ENCODE measurements around the gene SLCO3A1. TPM values are rescaled to one million over a fixed set of nuclear protein-coding genes. Genes with fewer than 3 reads are reported as not detected.

The SLCO3A1 gene
- total RNA-seq, 1 donor from 2014 or later = 6.3 TPM

DNA sequence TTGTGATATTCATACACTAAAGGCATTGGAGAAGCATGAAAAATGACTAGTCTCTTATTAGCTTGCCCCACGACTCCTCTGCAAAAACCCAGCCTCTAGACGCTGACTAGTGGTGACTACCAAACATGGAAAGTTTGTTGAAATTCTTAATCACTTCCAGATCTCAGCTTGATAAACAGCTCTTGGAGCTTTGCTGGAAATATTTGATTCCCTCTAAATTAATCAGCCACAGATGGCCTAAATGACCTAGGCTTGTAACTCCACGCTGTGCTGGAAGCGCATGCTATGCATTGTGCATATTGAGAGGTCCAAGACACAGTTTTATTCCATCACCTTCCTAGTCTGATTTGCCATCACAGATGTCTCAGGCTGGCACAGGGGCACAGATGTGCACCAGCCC, 295.5 kb downstream of the SLCO3A1 start:
- no peak overlapping the region for H3K4me3 Mint-ChIP-seq
- no peaks in the 10 kb centered on the region for H3K36me3 Mint-ChIP-seq (ENCODE audit: low read depth)
- no peak for TF ChIP-seq CTCF (conservative IDR thresholded peaks at IDR 0.05)
- no peak overlapping the region for H3K27ac Mint-ChIP-seq (ENCODE audit: unreplicated experiment)
- no peak for DNase-seq (ENCODE audit: low read depth, low spot score)
- H3K27me3 Mint-ChIP-seq (ENCODE audit: low read depth) = peaks cover 4% of the 10 kb centered on the region
- no peaks in the 10 kb centered on the region for H3K9me3 Mint-ChIP-seq
- H3K4me1 Mint-ChIP-seq = no peaks in the 10 kb centered on the region

DNA sequence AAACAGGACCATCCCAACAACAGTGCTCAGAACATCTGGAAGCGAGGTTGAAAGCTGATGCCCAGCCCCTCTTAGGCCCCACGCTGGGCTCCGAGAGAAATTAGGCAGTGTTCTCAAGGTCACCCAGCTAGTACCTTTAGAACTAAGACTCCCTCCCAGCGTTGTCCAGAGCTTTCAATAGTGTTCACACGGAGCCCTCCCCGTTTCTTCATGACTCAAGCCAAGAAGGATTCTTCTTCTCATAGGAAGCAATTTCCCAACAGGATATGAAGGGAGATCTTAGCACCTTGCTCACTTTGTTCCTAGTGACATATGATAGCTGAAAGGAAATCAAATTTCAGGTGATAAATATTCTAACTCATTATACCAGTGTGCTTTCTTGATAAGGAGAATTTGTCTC, 296.0 kb downstream of the SLCO3A1 start:
- Mint-ChIP-seq H3K27ac (ENCODE audit: unreplicated experiment) (no peak overlapping the region), H3K4me3 (no peak overlapping the region), H3K36me3 (ENCODE audit: low read depth) (no peaks in the 10 kb centered on the region), H3K9me3 (no peaks in the 10 kb centered on the region), H3K27me3 (ENCODE audit: low read depth) (peaks cover 5% of the 10 kb centered on the region), H3K4me1 (no peaks in the 10 kb centered on the region)
- no peak for TF ChIP-seq CTCF (conservative IDR thresholded peaks at IDR 0.05)
- DNase-seq (ENCODE audit: low read depth, low spot score) = no peak

DNA sequence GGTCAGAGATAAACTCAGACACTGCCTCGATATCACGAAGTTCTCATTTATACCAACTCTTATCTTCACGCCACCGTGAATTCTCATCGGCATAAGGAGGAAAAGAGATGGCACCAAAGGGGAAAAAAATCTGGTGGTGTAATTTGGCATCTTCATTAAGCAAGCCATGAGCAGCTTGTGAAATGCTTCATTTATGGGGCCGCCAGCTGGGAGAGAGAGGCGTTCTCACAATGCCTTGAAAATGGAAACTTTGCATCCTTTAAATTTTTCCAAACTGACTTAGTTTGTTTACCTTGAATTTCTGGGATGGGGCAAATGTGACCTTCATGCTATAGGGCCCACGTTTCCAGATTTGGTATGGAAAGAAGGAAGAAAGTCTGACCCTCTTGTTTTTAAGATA, 297.7 kb downstream of the SLCO3A1 start:
- Mint-ChIP-seq H3K27ac (ENCODE audit: unreplicated experiment) (no peak overlapping the region), H3K27me3 (ENCODE audit: low read depth) (peaks cover 5% of the 10 kb centered on the region), H3K36me3 (ENCODE audit: low read depth) (no peaks in the 10 kb centered on the region), H3K9me3 (no peaks in the 10 kb centered on the region), H3K4me1 (no peaks in the 10 kb centered on the region), H3K4me3 (no peak overlapping the region)
- no peak for TF ChIP-seq CTCF (conservative IDR thresholded peaks at IDR 0.05)
- no peak for DNase-seq (ENCODE audit: low read depth, low spot score)

DNA sequence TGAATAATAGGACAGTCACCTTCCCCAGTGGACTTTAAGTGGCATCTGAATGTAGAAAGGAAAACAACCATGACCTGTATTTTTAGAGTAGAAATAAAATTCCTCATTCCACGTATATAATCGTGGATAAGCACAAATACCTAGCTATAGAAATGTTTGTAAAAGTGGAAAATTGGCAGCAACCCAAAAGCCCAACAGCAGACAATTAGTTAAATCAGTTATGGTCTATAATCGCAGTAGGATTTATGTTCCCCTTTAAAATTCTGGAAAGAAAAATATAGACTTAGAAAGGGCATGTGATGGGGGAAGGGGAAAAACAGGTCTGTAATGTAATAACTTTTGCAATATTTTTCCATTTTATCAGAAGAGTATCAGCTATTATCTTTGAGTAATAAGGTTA, 298.2 kb downstream of the SLCO3A1 start:
- H3K9me3 Mint-ChIP-seq = no peaks in the 10 kb centered on the region
- no peak overlapping the region for H3K27ac Mint-ChIP-seq (ENCODE audit: unreplicated experiment)
- H3K27me3 Mint-ChIP-seq (ENCODE audit: low read depth) = peaks cover 3% of the 10 kb centered on the region
- DNase-seq (ENCODE audit: low read depth, low spot score) = no peak
- no peaks in the 10 kb centered on the region for H3K36me3 Mint-ChIP-seq (ENCODE audit: low read depth)
- no peak for TF ChIP-seq CTCF (conservative IDR thresholded peaks at IDR 0.05)
- no peaks in the 10 kb centered on the region for H3K4me1 Mint-ChIP-seq
- H3K4me3 Mint-ChIP-seq = no peak overlapping the region

GRCh38 chr15:92152983-92153382, 299.5 kb downstream of the SLCO3A1 start:
- H3K4me3 Mint-ChIP-seq = no peak overlapping the region
- no peaks in the 10 kb centered on the region for H3K9me3 Mint-ChIP-seq
- DNase-seq (ENCODE audit: low read depth, low spot score) = no peak
- no peak for TF ChIP-seq CTCF (conservative IDR thresholded peaks at IDR 0.05)
- no peaks in the 10 kb centered on the region for H3K4me1 Mint-ChIP-seq
- no peaks in the 10 kb centered on the region for H3K36me3 Mint-ChIP-seq (ENCODE audit: low read depth)
- peaks cover 5% of the 10 kb centered on the region for H3K27me3 Mint-ChIP-seq (ENCODE audit: low read depth)
- H3K27ac Mint-ChIP-seq (ENCODE audit: unreplicated experiment) = no peak overlapping the region

GRCh38 chr15:92153620-92154019, 300.1 kb downstream of the SLCO3A1 start:
- no peaks in the 10 kb centered on the region for H3K9me3 Mint-ChIP-seq
- H3K27me3 Mint-ChIP-seq (ENCODE audit: low read depth) = peaks cover 8% of the 10 kb centered on the region
- H3K27ac Mint-ChIP-seq (ENCODE audit: unreplicated experiment) = no peak overlapping the region
- no peaks in the 10 kb centered on the region for H3K36me3 Mint-ChIP-seq (ENCODE audit: low read depth)
- no peaks in the 10 kb centered on the region for H3K4me1 Mint-ChIP-seq
- no peak for DNase-seq (ENCODE audit: low read depth, low spot score)
- no peak for TF ChIP-seq CTCF (conservative IDR thresholded peaks at IDR 0.05)
- H3K4me3 Mint-ChIP-seq = no peak overlapping the region
